ENCODE data around the gene LRIT3.

GRCh38 chr4:109810552-109811387 is 37.1 kb upstream of the LRIT3 start:
- TF ChIP-seq POLR2AphosphoS5 (IDR thresholded peaks at IDR 0.05; ENCODE audit: low read depth, low read length) = no peak
- no peak for TF ChIP-seq TAF1 (IDR thresholded peaks at IDR 0.05; ENCODE audit: borderline replicate concordance, insufficient read depth, low read length)
- no peak for TF ChIP-seq REST (IDR thresholded peaks at IDR 0.05; ENCODE audit: insufficient read depth in 1 of 2, low read depth in 2 of 2, low read length in 2 of 2)
